ENCODE measurements around the gene SPRR2G. TPM values are rescaled to one million over a fixed set of nuclear protein-coding genes. Genes with fewer than 3 reads are reported as not detected.
"Not testable (repeated sequence)": the region's sequence is repeated elsewhere in the genome, so short reads cannot be mapped to it uniquely, and the experiment has no call there.

Gene SPRR2G
- not detected in 2 replicates for polyA plus RNA-seq (2014; cell fraction: cytosol; rRNA removed)
- not detected in 2 replicates for polyA plus RNA-seq (2014; cell fraction: nucleus; rRNA removed)

DNA sequence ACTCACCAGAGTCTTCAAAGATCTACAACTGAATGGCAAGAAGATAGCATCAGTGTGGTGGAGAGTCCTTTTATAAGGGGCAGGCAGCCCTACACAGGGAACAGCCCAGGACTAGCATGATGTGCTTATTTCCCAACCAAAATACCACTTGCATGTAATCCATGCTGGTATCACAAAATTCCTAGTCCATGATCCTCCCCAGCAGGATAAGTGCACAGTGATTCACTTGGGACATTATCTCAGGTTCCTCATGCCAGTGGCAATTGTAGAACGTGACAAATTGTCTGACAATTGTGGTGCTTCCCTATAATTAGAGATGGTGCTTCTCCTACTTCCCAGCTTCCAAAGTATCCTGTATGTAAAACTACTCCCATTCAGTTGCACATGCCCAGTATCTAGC lies at the start of gene SPRR2G:
TSS of gene SPRR2G (minus strand) at position 45 of the 400 bp plus-strand sequence. CDS start 780 bp downstream, outside the sequence.
- DNase-seq (ENCODE audit: low spot score) = no peak

DNA sequence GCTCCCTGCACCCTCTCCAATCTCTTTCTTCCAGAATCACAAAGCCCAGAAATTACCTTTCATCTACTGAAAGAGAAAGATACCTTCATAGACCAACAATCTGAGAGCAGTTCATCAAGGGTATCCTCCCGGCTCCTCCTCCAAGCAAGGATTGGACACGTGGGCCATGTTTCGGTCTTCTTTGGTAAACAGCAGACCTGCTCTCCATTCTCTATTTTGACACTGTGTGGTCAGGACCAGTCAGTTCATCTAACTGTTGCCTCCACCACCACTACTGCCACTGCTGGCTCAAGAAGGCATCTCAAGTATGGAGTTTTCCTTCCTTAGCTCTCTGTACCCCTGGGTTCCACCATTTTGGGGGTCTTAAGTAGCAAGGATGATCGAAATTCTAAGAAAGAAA lies 44.5 kb upstream of the SPRR2G start:
- DNase-seq (ENCODE audit: low spot score) = no peak

DNA sequence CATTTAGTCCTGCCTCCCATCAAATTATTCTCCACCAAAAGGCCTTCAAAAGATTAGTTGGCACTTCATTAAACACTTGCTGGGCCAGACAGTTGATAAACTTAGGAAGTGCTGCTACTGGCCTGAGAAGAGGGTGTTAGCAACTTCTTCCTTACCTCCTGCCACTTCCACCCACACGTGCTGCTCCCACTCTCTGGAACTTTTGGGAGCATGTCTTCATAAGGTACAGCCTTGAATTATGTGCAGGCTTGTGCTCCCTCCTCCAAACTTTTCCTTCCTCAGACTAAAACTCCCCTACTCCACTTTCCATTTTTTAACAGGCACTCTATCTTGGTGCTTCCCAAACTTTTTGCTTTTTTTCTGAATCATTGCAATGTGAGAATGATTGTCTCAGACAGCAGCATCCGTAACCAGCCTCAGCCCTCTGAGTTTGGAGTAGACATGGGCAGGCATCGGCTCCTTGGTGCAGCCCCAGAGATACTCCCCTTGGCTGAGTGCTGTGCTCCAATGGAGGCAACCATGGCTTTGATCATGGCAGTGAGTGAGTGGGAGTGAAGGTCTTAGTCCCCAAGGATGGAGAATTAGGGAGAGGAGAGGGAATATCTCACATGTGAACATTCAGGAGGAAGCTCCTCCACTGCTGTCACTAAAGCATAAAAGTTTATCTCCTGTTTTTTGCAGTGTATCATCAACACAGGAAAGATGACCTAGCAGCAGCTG lies 43.8 kb upstream of the SPRR2G start:
- no peak for DNase-seq (ENCODE audit: low spot score)

DNA sequence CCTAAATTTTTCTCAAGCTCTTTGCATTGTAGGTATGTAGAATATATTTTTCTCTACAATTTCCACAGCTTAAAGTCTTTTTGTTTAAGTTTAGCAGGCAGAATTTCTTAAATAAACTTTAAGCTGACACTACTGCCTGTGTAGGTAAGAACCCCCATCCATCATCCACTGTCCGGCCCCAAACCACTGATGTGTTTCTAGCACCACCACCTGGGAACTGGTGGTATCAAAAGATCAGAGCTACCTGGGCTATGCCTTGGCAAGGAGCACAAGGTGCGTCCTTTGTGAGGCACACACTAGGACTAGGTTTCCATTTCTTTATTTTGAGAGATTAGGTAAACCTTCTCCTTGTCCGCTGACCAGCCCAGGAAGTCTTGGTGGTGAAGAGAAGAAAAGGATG lies 42.0 kb upstream of the SPRR2G start:
- DNase-seq (ENCODE audit: low spot score) = no peak

DNA sequence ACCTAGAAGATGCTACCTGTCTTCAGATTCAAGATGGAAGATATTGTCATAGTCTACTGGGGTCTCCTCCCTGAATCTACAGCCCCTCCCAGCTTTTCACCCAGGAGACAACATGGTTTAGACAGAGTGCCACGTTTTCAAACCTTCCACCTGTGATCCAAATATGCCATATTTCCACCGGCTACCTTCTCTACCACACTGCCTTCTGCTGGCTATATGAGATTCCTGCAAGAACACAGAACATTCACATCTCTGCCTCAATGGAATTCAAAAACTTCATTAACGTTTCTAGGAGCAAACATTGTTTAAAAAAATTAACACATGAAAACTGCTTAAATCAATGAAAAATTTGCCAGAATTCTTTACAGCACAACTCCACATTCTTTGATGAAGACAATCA lies 39.7 kb upstream of the SPRR2G start:
- DNase-seq (ENCODE audit: low spot score) = no peak

DNA sequence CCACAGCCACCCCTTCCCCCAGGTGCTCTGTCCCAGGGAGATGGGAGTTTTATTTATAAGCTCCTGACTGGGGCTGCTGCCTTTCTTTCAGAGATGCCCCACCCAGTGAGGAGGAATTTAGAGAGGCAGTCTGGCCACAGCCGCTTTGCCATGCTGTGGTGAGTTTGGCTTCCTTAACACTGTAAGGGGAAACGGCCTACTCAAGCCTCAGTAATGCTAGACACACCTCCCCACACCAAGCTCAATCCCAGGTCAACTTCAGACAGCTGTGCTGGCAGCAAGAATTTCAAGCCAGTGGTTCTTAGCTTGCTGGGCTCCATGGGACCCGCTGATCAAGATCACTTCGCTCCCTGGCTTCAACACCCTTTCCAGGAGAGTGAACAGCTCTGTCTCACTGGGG lies 37.6 kb upstream of the SPRR2G start:
- DNase-seq (ENCODE audit: low spot score) = not testable (repeated sequence)

DNA sequence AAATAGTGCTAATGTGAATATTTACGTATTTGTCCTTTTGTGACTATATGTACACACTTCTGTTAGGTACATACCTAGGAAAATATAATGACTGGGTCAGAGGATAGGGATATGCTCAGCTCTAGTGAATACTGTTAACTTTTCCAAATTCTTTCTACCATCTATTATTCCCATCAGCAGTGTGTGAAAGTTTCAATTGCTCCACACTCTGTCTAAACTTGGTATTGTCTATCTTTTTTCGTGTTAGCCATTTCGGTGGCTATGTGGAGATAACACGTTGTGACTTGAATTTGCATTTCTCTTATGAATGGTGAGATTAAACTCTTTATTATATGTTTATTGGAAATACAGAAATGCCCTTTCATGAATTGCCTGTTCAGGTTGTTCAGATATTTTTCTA lies 29.9 kb upstream of the SPRR2G start:
- no peak for DNase-seq (ENCODE audit: low spot score)

DNA sequence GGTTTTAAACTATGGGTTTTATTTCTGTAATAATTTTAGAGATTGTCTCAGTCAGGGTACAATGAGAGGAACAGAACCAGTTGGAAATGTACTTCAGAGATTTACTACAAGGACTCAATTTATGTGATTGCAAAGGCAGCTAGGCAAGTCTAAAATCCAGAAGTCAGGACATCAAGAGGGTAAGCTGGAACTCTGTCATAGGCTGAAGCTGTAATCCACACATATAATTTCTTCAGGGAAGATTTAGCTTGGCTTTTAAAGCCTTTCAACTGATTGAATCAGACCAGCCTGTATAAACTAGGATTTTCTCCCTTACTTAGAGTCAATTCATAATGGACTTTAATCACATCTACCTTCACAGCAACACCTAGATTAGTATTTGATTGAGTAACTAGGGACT lies 28.2 kb upstream of the SPRR2G start:
- DNase-seq (ENCODE audit: low spot score) = no peak

DNA sequence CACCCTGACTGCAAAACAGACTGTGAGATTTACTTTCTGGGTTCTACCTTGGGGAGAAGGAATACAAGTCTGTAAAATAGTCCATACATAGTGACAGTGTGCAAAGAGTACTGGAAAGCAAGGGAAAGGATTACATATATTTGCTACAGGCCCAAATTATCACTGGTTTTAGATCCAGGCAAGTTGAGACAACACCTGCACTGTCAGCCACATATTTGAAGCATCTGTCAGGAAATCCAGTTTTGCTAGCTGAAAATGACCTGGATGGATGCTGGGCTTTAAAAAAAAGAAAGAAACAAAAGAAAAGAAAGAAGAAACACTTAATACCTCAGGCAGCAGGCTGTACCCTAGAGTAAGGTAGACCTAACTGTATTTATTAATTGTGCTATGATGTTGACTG lies 23.9 kb upstream of the SPRR2G start:
- DNase-seq (ENCODE audit: low spot score) = no peak

DNA sequence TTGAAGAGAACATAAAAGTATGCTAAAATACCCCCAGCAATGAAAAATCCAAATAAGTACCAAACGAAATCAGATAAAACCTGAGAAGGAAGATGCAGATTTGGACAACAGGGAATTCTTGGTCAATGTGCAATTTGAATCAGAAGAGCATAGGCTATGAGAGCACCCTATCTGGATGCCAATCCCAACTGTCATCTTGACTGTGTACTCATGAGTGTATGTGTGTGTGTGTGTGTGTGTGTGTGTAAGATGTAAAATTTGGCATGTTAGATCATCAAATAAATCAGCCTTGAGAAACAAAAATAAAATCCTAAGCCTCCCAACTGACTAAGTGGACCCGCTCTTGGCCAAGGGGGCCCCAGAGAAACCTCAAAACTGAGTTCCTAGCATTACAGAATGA lies 18.0 kb upstream of the SPRR2G start:
- no peak for DNase-seq (ENCODE audit: low spot score)

DNA sequence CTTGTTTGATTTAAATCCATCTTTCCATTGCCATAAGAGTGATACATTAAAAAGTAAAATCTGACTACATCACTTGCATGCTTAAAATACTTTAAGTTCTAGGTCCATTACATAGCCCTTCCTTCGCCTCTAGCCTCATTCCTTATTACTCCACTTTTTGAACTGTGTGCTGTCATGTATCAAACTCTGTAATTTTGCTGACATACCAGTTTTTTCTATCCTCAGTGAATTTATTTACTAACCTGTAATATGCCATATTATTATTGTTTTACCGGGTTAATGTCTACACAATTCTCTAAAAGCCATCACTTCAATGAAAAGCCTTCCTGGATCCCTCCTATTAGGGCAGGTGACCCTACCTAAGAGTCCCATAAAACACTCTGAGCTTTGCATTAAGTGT lies 4.9 kb upstream of the SPRR2G start:
- DNase-seq (ENCODE audit: low spot score) = no peak

DNA sequence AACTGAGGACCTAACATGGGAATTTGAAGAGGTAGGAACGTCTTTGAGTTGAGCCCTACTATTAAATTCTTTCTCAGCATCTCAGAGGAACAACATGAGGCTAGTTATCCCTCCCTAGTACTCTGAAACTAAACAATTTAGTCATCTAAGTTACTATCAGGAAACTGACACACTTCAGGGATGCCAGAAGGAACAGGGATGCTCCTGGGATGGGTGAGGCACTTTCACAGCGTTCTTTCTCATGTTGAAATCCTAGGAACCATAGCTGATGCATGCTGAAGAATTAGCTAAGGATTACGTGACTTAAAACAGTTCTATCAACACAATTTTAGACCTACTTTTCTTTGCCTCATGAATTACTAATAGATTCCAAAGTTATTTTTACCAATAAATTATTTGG lies 1.8 kb upstream of the SPRR2G start:
- DNase-seq (ENCODE audit: low spot score) = no peak

DNA sequence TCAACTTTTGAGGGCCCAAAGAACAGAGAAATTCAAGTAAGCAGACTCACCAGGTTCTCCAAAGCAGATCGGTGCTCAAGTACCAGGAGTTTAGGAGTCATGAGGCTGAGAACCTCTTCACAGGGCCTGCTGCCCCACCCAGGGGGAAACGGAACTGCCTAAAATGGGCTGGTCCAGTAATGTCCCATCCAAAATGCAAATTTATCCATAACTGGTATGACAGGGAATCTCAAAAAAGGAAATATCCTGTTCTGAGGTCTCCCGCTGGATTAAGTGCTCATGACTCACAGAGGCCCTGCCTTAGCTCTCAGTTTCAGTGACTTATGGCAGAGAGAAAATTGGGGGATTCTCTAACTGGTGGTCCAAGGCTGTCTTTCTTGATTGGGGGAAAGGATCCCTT lies 9.3 kb downstream of the SPRR2G start:
- no peak for DNase-seq (ENCODE audit: low spot score)

DNA sequence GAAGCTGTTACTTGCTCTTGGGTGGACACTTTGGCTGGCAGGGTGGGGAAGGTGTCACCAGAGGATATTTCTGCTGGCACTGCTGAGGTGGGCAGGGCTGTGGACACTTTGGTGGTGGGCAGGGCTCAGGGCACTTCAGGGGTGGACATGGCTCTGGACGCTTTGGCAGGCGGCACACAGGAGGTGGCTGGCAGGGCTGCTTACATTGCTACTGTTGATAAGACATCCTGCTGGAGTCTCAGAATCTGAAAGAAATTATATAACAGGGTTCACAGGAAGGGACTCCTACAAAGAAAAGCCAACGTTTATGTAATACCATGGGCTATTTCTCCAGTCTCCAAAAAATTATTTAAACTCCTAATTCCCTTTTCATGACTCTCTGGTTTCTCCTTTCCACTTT lies 10.2 kb downstream of the SPRR2G start:
- no peak for DNase-seq (ENCODE audit: low spot score)

DNA sequence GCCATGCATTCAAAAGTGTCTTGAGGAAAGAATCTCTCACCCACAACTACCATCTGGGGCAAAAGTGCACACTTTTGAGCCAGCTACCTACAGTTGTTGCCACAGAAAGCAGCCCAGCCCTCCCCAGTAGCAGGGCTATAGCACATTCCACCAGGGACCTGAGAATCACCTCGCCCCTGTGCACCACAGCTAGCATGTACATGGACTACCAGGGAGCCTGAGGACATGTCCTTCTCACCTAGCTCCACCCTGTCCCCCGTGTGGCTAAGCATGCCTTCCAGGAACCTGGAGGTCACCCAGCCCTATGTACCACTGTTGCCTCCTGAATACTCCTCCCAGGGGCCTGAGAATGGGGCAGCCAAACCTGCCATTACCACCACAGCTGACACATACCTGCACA lies 16.9 kb downstream of the SPRR2G start:
- no peak for DNase-seq (ENCODE audit: low spot score)

DNA sequence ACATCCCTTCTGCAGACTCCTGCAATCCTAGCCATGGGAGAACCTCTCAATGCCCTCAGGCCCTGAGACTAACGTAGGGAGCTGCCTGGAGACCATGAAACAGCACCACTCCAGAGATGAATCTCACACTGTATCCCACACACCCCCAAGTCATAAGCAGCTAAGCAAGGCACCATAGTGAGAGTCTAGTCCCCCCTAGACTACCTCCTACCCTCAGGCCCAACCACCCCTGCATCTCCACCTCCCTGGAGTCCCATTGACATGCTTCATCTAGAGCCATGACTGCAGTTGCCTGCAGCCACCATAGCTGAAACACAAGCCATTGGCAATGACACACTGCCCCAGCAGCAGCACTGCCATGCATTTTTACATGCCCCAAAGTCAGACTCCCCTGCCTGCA lies 17.4 kb downstream of the SPRR2G start:
- DNase-seq (ENCODE audit: low spot score) = no peak

DNA sequence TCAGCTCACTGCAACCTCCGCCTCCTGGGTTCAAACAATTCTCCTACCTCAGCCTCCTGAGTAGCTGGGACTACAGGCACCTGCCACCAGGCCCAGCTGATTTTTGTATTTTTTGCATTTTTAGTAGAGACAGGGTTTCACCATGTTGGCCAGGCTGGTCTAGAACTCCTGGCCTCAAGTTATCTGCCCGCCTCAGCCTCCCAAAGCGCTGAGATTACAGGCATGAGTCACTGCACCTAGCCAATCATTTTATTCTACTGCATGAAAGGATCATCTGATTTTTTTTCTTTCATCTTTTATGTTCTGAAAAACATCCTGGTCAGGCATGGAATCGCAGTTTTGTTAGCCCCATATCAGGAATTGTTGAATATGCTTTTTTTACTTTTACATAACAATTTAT lies 22.0 kb downstream of the SPRR2G start:
- not testable (repeated sequence) for DNase-seq (ENCODE audit: low spot score)

DNA sequence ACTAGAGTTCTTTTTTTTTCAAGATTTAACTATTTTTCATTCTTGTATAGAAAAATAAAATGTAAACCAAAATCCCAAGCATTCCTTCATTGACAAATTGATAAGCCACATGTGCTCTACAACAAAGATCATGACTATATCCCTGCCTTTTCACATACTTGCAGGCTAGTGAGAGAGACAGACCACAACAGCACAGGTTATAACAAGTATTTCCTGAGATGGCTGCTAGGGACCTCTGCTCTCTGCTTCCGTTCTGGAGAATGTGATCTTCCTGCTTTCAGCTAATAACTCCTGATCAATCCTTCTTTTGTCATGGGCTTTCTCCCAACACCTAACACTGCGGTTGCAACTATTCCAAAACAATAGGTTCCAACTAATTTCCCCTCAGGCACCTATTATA lies 23.4 kb downstream of the SPRR2G start:
- DNase-seq (ENCODE audit: low spot score) = no peak

DNA sequence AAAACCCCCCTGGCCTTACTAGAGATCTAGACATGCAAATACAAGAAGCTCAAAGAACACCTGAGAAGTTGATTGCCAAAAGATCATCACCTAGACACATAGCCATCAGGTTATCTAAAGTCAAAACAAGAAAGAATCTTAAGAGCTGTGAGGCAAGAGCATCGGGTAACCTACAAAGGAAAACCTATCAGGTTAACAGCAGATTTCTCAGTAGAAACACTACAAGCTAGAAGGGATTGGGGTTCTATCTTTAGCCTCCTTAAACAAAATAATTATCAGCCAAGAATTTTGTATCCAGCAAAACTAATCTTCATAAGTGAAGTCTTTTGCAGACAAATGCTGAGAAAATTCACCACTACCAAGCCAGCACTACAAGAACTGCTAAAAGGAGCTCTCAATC lies 25.2 kb downstream of the SPRR2G start:
- no peak for DNase-seq (ENCODE audit: low spot score)

DNA sequence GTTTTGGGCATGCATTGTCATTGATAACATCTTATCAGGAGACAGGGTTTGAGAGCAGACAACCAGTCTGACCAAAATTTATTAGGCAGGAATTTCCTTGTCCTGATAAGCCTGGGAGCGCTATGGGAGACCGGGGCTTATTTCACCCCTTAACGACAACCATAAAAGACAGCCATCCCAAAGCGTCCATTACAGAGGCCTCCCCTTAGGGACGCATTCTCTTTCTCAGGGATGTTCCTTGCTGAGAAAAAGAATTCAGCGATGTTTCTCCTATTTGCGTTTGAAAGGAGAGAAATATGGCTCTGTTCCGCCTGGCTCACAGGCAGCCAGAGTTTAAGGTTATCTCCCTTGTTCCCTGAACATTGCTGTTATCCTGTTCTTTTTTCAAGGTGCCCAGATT lies 26.9 kb downstream of the SPRR2G start:
- not testable (repeated sequence) for DNase-seq (ENCODE audit: low spot score)

DNA sequence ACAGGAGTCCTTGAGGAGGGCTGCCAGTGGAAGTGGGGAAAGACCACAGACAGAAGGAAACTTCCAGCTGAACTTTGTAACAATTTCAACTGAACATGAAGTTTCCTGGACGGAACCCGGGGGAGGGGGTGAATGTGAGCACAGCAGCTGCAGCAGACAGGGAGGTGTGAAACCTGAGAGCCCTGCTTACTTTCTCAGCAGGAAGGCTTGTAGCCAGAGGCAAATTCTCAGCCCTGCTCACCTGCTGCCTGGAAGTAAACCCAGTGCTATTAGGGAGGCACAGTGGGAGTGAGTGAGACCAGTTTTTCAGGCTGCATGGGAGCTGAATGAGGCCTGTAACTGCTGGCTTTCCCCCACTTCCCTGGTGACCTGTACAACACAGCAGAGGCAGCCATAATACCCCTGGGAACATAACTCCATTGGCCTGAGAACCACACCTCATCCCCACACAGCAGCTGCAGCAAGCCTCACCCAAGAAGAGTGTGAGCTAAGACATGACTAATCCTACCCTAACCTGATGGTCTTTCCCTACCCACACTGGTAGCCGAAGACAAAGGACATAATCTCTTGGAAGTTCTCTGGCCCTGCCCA lies 27.8 kb downstream of the SPRR2G start:
- DNase-seq (ENCODE audit: low spot score) = no peak

DNA sequence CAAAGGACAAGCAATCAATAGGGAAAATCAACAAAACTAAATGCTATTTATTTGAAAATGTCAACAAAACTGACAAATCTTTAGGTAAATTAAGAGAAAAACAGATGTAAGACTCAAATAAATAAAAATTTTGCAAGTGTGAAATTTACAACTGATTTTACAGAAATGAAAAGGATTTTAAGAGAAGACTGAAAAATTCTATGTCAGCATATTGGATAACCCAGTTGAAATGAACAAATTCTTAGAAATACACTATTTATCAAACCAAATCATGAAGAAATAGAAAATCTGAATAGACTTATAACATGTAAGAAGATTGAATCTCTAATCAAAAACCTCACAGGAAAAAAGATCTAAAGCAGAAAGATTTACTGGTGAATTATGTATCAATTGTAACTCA lies 29.7 kb downstream of the SPRR2G start:
- DNase-seq (ENCODE audit: low spot score) = no peak

DNA sequence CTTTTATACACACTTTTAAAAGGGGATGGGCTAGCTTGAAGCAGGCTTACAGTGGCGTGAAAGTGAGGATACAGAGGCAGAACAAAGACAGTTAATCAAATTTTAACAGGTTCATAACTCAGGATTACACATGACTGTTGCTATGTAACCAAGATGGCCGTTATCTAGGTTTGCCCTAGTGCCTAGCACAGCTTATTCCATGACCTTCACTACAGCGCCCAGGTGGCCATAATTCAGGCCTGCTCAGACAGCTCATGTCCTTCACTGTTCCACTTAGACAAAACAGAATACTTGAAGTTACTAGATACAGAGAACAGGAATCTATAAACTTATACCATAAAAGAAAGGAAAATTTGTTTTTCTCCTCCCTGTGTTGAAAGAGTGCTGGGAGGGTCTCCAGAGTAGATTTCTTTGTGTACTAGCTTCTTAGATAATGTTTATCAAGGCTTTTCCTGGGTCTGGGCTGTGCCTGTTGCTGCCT lies 31.2 kb downstream of the SPRR2G start:
- DNase-seq (ENCODE audit: low spot score) = no peak
